GM12875 (cell line): ENCODE results near the gene VWCE.
"Not testable (repeated sequence)": the region's sequence is repeated elsewhere in the genome, so short reads cannot be mapped to it uniquely, and the experiment has no call there.

Experiments
- H3K4me3 ChIP-seq: one replicate; pipeline ENCODE4 v1.5.1; 2011; ENCODE audit warnings: low read depth, low read length, control low read depth
- TF ChIP-seq, protein P1 (sequence below): IDR thresholded peaks from 2 replicates; pipeline ENCODE4 v1.5.1; 2011; ENCODE audit warnings: low read depth, mild to moderate bottlenecking, control low read depth, inconsistent platforms, low read length, moderate library complexity, borderline replicate concordance; ENCODE audit not compliant: insufficient read depth

Gene VWCE

DNA sequence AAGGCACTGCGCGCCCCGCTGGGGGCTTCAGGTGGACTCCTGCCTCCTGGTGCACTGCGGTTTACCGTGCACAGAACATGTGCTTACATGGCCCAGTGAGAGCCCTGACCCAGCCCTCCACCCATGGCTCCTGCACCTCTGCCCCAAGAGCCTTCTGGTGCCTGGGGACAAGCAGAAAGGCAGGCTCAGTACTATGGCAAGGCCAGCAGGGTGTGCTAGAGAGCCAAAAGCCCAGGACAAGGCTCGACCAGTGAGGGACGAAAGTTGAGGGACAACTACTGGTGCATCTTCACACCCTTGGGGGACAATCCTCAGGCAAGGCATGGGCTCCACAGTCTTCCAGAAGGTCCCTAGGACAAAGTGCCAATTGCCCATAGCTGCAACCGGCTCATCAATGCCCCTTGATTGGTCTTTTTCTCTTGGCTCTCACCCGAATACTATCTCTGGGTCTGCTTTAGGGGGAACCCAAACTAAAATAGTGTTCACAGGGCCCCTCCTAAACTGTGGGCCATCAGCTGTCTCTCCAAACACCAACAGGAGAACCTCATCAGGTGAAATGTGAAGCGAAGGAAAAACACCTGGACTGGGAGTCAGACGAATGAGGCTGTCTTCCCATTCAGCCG lies 40.6 kb downstream of the VWCE start:
- H3K4me3 ChIP-seq: no peak overlapping the region
- TF ChIP-seq, protein P1, sequence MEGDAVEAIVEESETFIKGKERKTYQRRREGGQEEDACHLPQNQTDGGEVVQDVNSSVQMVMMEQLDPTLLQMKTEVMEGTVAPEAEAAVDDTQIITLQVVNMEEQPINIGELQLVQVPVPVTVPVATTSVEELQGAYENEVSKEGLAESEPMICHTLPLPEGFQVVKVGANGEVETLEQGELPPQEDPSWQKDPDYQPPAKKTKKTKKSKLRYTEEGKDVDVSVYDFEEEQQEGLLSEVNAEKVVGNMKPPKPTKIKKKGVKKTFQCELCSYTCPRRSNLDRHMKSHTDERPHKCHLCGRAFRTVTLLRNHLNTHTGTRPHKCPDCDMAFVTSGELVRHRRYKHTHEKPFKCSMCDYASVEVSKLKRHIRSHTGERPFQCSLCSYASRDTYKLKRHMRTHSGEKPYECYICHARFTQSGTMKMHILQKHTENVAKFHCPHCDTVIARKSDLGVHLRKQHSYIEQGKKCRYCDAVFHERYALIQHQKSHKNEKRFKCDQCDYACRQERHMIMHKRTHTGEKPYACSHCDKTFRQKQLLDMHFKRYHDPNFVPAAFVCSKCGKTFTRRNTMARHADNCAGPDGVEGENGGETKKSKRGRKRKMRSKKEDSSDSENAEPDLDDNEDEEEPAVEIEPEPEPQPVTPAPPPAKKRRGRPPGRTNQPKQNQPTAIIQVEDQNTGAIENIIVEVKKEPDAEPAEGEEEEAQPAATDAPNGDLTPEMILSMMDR: peak; percentile 98

DNA sequence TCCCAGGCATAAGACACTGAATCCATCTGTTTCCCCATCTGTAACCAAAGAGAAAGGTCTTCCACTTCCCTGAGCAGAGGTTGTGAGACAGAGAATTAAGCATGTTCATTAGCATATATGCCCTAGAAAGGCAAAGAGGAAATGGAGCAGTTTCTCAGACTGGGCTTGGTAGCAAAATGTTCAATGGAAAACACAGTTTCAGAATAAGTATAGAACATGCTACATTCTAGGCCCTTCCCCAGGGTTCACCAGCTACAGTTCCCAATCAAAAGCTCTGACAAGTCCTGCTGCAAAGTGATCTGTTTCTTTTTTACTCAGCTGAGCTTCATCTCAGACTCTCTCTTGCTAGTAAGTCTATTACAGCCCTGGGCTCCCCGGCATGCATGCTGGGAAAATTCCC lies 42.8 kb downstream of the VWCE start:
- H3K4me3 ChIP-seq: not testable (repeated sequence)

DNA sequence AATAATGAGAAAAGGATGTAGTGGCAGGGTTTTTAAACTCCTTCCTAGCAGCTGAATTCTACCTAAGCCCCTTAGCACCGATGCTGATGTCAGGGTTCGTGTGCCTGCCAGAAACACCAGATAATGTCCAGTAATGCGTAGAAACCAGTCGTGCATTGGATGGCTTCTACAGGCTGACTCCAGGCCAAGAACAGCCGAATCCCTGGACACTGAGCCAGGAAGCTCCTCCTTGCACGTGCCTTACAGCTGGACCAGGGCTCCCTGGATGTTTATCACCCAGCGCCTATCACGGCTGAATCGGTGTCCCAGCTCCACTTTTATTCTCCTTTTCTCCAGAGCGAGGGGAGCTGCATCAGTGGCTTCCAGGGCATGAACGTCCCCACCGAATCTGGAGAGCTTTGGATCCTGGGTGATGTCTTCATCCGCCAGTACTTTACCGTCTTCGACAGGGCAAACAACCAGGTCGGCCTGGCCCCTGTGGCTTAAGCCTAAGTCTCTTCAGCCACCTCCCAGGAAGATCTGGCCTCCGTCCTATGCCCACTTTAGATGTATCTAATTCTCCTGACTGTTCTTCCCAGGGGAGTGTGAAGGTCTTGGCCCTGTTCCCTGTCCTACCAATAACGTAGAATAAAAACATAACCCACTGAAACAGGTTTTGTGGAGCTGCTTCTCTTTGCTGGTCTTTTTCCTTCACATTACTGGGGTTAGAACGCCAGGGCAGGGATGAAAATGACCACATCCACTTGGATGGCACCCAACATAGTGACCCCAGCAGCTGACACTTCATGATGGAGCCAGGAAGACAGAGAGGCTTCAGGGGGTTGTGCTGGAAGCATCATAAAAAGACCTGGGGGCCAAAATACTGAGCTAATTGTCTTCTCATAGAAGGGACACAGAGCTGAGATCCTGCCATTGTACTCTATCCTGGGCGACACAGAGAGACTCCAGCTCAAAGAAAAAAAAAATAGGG lies 44.0 kb downstream of the VWCE start:
- H3K4me3 ChIP-seq: not testable (repeated sequence)

DNA sequence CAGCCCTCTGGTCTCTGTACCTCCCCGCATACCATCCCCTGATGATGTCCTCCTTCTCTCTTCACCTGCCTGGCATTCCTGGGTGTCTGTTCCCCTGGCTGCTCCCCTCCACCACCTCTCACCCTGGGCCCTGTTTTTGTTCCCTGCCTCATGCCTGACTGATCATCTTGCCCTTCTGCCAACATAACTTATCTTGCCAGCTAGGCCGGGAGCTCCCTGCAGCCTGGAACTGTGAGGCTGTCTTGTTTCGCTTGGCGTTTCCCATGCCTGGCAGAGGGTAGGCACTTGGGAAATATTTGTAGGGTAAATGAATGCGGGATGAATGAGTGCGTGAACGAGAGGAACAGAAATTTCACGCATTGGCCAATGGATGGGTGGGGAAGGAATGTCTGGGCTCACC lies 45.9 kb downstream of the VWCE start:
- H3K4me3 ChIP-seq: not testable (repeated sequence)

DNA sequence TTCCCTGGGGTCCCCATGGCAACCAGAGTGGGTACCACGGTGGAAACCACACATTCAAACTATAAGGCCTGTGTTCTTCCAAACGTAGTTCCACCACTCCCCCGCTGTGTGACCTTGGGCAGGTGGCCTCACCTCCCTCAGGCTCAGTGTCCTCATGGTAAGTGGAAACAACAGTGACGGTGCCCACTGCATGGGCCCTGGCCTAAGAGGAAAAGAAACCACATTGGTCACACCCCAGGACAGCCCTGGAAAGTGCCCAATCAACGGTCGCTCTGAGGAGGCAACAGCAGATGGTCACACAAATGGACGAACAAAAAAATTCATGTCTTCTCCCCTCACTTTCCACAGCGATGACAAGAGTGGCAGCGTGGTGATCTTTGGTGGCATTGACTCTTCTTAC lies 47.0 kb downstream of the VWCE start:
- H3K4me3 ChIP-seq: not testable (repeated sequence)

DNA sequence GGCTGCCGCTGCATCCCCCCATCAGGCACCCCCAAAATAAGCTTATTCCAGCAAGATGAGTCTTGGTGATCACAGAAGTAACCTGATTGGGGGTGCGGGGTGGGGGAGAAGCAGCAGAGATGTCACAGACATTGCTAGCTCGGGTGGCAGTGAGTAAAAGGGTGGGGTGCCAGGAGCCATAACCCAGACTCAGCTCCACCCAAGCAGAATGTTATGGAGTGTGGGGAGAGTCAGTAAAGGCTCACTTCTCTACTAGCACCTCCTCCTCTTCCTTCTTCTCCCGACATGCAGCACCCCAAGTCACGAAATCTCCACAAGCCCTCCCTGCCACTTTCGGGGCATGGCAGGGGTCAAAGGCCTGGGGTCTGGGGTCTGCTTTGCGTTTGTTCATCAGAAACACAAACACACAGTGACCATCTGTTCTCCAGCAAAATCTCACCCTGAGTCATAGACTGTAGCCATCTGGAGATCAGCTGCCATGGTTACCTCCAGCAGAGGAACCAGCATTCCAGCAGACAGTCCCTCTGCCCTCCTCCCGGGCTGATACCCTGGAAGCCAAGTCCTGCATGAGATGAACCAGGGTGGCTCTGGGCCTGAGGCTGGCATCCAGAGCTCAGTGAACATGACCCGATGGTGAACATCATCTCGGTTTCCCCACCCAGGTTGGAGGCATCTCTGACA lies 49.7 kb downstream of the VWCE start:
- H3K4me3 ChIP-seq: not testable (repeated sequence)

DNA sequence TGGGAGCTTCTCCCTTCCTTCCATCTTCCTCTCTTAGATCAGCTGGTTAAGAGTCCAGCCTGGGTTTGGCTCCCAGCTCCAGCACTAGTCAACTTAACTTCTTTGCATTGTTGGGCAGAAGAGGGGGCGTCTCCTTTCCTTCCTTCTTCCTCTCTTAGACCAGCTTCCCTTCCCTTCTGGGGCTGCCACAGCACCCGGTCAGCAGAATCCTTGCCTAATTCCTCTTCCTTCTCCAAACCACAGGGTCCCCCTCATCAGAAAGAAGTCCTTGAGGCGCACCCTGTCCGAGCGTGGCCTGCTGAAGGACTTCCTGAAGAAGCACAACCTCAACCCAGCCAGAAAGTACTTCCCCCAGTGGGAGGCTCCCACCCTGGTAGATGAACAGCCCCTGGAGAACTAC lies 53.6 kb downstream of the VWCE start:
- not testable (repeated sequence) for H3K4me3 ChIP-seq

DNA sequence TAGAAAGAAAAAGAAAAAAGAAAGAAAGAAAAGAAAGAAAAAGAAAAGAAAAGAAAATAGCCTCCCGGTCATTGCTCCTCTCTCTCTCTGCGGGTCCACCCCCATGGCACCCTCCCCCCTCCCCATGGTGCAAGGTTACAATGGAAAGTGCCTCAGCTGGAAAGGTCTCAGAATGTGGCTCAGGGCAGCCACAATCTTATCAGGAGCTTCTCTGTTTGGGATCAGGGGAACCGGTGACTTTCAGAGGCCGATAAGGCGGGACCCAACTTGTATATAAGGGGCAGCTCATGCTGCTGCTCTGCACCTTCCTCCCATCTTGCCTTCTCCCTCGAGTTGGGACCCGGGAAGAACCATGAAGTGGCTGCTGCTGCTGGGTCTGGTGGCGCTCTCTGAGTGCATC lies 54.2 kb downstream of the VWCE start, which contains the start of gene PGA5:
PGA5 (plus strand) TSS at position 301 of the 400 bp plus-strand sequence; CDS start at position 353, 52 bp downstream.
- not testable (repeated sequence) for H3K4me3 ChIP-seq

DNA sequence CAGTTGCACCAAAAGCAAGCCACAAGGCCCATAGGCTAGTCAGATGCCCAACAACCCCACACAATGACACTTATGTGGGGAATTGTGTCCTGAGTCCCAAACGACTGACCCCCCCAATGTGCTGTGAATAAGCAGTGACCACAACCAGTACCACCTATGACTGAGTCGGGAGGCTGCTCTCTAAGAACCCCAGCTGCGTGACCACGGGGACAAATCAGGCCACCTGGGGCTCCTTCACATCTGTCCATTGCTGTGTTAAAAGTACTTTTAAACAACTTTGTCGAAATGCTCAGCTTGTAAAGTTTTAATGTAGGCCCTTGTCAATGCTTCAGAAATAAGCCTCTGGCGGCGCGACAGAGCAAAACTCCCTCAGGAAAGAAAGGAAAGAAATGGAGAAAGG lies 54.8 kb downstream of the VWCE start:
- not testable (repeated sequence) for H3K4me3 ChIP-seq

DNA sequence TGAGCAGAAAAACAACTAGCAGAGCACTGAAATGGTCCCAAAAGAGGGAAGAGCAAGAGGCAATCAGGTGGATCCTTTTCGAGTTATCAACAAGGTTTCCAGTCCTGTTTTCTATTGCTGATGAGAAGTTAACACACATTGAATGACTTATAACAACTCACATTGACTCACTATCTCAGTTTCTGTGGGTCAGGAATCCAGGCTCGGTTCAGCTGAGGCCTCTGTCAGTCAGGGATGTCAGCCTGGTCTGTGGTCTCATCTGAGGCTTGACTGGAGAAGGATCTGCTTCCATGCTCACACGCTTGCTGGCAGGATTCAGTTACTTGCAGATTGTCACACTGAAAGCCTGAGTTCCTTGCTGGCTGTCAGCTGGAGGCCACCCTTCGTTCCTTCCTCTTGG lies 58.0 kb downstream of the VWCE start:
- H3K4me3 ChIP-seq: not testable (repeated sequence)

DNA sequence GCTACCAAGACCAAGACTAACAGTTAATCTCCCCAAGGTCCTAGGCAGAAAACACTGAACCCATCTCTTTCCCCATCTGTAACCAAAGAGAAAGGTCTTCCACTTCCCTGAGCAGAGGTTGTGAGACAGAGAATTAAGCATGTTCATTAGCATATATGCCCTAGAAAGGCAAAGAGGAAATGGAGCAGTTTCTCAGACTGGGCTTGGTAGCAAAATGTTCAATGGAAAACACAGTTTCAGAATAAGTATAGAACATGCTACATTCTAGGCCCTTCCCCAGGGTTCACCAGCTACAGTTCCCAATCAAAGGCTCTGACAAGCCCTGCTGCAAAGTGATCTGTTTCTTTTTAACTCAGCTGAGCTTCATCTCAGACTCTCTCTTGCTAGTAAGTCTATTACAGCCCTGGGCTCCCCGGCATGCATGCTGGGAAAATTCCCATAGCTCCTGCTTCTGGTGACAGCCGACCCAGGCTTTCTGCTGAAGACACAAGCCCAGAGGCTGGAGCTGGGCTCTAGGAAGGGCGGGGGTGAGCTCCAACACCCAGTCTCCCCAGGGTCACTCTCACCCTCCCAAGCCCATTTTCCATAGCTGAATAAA lies 62.5 kb downstream of the VWCE start:
- not testable (repeated sequence) for H3K4me3 ChIP-seq

DNA sequence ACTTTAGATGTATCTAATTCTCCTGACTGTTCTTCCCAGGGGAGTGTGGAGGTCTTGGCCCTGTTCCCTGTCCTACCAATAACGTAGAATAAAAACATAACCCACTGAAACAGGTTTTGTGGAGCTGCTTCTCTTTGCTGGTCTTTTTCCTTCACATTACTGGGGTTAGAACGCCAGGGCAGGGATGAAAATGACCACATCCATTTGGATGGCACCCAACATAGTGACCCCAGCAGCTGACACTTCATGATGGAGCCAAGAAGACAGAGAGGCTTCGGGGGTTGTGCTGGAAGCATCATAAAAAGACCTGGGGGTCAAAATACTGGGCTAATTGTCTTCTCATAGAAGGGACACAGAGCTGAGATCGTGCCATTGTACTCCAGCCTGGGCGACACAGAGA lies 63.5 kb downstream of the VWCE start:
- not testable (repeated sequence) for H3K4me3 ChIP-seq

DNA sequence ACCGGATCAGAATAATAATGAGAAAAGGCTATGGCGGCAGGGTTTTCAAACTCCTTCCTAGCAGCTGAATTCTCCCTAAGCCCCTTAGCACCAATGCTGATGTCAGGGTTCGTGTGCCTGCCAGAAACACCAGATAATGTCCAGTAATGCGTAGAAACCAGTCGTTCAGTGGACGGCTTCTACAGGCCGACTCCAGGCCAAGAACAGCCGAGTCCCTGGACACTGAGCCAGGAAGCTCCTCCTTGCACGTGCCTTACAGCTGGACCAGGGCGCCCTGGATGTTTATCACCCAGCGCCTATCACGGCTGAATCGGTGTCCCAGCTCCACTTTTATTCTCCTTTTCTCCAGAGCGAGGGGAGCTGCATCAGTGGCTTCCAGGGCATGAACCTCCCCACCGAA lies 64.1 kb downstream of the VWCE start:
- not testable (repeated sequence) for H3K4me3 ChIP-seq

DNA sequence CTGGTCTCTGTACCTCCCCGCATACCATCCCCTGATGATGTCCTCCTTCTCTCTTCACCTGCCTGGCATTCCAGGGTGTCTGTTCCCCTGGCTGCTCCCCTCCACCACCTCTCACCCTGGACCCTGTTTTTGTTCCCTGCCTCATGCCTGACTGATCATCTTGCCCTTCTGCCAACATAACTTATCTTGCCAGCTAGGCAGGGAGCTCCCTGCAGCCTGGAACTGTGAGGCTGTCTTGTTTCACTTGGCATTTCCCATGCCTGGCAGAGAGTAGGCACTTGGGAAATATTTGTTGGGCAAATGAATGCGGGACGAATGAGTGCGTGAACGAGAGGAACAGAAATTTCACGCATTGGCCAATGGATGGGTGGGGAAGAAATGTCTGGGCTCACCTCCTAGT lies 65.7 kb downstream of the VWCE start:
- not testable (repeated sequence) for H3K4me3 ChIP-seq

DNA sequence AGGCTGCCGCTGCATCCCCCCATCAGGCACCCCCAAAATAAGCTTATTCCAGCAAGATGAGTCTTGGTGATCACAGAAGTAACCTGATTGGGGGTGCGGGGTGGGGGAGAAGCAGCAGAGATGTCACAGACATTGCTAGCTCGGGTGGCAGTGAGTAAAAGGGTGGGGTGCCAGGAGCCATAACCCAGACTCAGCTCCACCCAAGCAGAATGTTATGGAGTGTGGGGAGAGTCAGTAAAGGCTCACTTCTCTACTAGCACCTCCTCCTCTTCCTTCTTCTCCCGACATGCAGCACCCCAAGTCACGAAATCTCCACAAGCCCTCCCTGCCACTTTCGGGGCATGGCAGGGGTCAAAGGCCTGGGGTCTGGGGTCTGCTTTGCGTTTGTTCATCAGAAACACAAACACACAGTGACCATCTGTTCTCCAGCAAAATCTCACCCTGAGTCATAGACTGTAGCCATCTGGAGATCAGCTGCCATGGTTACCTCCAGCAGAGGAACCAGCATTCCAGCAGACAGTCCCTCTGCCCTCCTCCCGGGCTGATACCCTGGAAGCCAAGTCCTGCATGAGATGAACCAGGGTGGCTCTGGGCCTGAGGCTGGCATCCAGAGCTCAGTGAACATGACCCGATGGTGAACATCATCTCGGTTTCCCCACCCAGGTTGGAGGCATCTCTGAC lies 68.5 kb downstream of the VWCE start:
- not testable (repeated sequence) for H3K4me3 ChIP-seq

DNA sequence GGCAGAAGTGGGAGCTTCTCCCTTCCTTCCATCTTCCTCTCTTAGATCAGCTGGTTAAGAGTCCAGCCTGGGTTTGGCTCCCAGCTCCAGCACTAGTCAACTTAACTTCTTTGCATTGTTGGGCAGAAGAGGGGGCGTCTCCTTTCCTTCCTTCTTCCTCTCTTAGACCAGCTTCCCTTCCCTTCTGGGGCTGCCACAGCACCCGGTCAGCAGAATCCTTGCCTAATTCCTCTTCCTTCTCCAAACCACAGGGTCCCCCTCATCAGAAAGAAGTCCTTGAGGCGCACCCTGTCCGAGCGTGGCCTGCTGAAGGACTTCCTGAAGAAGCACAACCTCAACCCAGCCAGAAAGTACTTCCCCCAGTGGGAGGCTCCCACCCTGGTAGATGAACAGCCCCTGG lies 72.4 kb downstream of the VWCE start:
- not testable (repeated sequence) for H3K4me3 ChIP-seq

DNA sequence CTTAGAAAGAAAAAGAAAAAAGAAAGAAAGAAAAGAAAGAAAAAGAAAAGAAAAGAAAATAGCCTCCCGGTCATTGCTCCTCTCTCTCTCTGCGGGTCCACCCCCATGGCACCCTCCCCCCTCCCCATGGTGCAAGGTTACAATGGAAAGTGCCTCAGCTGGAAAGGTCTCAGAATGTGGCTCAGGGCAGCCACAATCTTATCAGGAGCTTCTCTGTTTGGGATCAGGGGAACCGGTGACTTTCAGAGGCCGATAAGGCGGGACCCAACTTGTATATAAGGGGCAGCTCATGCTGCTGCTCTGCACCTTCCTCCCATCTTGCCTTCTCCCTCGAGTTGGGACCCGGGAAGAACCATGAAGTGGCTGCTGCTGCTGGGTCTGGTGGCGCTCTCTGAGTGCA lies 73.1 kb downstream of the VWCE start, which contains the start of gene PGA4:
PGA4 (plus strand) TSS at position 301 of the 400 bp plus-strand sequence; CDS start at position 355, 54 bp downstream.
- not testable (repeated sequence) for H3K4me3 ChIP-seq

DNA sequence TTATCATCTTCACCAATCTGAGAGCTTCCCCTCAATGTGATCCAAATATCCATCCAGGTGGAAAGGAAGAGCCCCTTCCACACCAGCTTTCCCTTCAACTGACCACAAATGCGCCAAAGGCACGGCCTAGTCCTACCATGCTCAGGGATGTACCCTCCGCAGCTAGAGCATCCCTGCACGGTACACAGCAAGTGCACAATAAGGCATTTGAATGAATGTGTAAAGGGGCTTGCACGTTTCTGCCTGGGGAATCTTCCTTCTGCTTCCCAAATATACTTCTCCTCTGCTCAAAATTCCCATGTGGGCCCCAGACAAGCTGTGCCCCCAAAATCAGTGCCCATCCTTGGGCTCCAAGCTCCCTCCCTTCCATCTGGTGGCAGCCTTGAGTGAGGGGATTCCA lies 76.1 kb downstream of the VWCE start:
- not testable (repeated sequence) for H3K4me3 ChIP-seq

DNA sequence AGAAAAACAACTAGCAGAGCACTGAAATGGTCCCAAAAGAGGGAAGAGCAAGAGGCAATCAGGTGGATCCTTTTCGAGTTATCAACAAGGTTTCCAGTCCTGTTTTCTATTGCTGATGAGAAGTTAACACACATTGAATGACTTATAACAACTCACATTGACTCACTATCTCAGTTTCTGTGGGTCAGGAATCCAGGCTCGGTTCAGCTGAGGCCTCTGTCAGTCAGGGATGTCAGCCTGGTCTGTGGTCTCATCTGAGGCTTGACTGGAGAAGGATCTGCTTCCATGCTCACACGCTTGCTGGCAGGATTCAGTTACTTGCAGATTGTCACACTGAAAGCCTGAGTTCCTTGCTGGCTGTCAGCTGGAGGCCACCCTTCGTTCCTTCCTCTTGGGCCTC lies 76.8 kb downstream of the VWCE start:
- not testable (repeated sequence) for H3K4me3 ChIP-seq
